SH-SY5Y (cell line): ENCODE results near the gene THSD7A.

ENCODE experiments used
- GATA2 ChIP-seq: IDR thresholded peaks from 2 replicates; pipeline ENCODE4 v1.6.1; 2011; ENCODE audit warnings: mild to moderate bottlenecking, low read depth, low read length
- GATA3 ChIP-seq: IDR thresholded peaks from 2 replicates; pipeline ENCODE4 v1.6.1; 2011; ENCODE audit warnings: low read depth, mild to moderate bottlenecking, low read length, moderate library complexity

- TF ChIP-seq GATA2 (no peak), GATA3 (no peak)
Measured at GRCh38 chr7:11473807-11474424, 358.1 kb downstream of the THSD7A start.
